Activated CD8-positive, alpha-beta T cell treated with anti-CD3 and anti-CD28 coated beads, Interleukin-2, amount 10 ng/mL, durations not matched to agents 7 days and 5 days (primary cell): ENCODE results near the gene TMEM144. TPM values are rescaled to one million over a fixed set of nuclear protein-coding genes. Genes with fewer than 3 reads are reported as not detected.

Experiments used
- ATAC-seq: fragments of 150-1000 bp; cut with Tn5 transposase; one replicate; pipeline ENCODE4 v1.10.0; 2021; ENCODE audit warnings: moderate library complexity
- CTCF ChIA-PET: fragments of 350-600 bp; sonication (Branson Sonifier 250); formaldehyde crosslinking; loops from one replicate; lab custom pipeline; 2021; ENCODE audit warnings: antibody characterized with exemption; lab: Charles Lee
- POLR2A ChIA-PET: fragments of 350-600 bp; sonication (Branson Sonifier 250); formaldehyde crosslinking; loops from one replicate; lab custom pipeline; 2021; ENCODE audit warnings: antibody characterized with exemption; lab: Charles Lee
- DNase-seq: peaks from one replicate; pipeline ENCODE4 v3.0.0-alpha.2; 2020
- H3K27ac Mint-ChIP-seq: one replicate; pipeline ENCODE4 v1.8.0; 2021; ENCODE audit warnings: mild to moderate bottlenecking, mixed read lengths
- H3K27me3 Mint-ChIP-seq: one replicate; pipeline ENCODE4 v1.8.0; 2021; ENCODE audit warnings: low read depth, mixed read lengths
- H3K36me3 Mint-ChIP-seq: one replicate; pipeline ENCODE4 v1.8.0; 2021; ENCODE audit warnings: low read depth, mixed read lengths
- H3K4me1 Mint-ChIP-seq: one replicate; pipeline ENCODE4 v1.8.0; 2021; ENCODE audit warnings: low read depth, mixed read lengths
- H3K4me3 Mint-ChIP-seq: one replicate; pipeline ENCODE4 v1.8.0; 2021; ENCODE audit warnings: mild to moderate bottlenecking, mixed read lengths
- H3K9me3 Mint-ChIP-seq: one replicate; pipeline ENCODE4 v1.8.0; 2022; ENCODE audit warnings: mixed read lengths; ENCODE audit not compliant: insufficient read depth
- total RNA-seq, 2 experiments: library from RNA; stranded (reverse); gene quantifications; one replicate each; pipeline ENCODE4 v1.2.3, GENCODE V29; 2021

The TMEM144 gene
- total RNA-seq, 2 experiments from 2014 or later = not detected

DNA sequence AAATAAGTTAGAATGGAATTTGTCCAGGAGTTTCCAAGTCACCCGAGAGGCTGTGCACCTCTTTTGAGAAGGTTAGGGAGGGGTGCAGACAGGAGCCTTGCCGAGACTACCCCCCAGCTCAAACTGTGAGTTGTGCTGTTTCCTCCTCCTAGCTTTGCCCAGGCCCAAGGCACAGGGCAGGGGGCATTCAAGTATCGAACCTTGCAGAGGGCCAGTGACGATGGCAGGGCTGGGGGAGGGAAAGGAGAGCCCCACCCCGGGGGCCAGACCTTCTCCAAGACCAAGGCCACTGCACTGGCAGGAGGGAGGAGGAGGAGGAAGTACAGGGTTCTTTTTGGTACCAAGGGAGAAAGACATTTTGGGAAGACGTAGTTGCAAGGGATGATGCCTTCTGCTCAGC, 80.6 kb downstream of the TMEM144 start:
- Mint-ChIP-seq H3K27ac (no peak overlapping the region), H3K4me3 (no peak overlapping the region), H3K36me3 (no peaks in the 10 kb centered on the region), H3K9me3 (no peaks in the 10 kb centered on the region), H3K27me3 (no peaks in the 10 kb centered on the region), H3K4me1 (no peaks in the 10 kb centered on the region)
- no peak for ATAC-seq
- ChIA-PET POLR2A (no interaction called here), CTCF (no interaction called here)
- no peak for DNase-seq

DNA sequence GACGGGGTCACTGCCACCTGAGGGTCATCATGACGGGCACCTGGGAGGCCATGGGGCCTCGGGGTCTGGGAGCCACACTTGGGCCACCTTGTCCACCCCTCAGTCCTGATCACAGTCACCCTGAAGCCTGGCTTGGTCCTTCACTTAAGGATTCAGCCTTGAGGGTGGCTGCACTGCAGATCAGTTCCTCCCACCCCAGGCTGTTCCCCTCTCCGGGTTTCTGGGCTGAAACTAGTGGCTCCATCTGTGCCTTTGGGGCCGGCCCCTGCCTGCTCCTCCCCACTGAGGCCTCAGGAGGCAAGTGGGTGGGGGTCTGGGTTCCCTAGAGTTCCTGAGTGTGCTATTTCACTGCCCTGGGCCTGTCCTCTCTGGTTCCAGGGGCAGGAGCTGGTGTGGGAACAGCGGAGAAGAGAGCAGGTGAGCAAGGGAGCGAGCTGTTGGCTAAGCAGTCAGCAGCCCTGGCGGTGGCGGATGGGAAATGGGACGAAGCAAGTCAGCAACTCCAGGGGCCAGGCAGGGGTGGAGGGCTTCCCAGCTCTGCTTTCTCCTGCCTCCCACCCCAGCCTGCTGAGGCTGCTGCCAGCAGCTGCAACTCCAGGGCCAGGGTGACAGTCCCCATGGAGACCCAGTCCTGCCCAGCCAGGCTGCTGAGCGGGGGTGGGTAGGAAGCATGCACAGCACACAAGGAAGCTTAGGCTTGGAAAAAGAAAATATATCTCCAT, 81.2 kb downstream of the TMEM144 start:
- no peak for ATAC-seq
- no peaks in the 10 kb centered on the region for H3K27me3 Mint-ChIP-seq
- ChIA-PET POLR2A (no interaction called here), CTCF (no interaction called here)
- H3K4me3 Mint-ChIP-seq = no peak overlapping the region
- H3K4me1 Mint-ChIP-seq = no peaks in the 10 kb centered on the region
- no peak overlapping the region for H3K27ac Mint-ChIP-seq
- H3K36me3 Mint-ChIP-seq = no peaks in the 10 kb centered on the region
- H3K9me3 Mint-ChIP-seq = no peaks in the 10 kb centered on the region
- DNase-seq = no peak

DNA sequence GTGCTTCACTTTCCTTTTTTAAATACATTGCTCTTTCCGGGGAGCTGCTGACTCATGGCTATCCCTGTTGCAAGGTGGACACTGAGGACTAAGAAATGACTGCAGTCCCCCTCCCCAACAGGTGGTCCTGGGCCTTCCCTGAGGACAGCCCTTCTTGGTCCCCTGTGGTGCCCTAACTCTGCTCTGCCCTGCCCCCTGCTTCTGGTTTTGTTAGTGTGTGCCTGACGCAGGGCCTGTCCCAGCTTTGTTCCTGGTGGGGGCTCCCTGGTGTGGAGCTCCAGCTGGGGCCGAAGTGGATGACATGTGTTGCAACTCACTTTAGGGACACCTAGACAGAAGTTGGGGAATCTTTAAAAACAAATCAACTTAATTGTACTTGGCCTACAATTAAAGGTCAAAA, 81.9 kb downstream of the TMEM144 start:
- no peak overlapping the region for H3K27ac Mint-ChIP-seq
- H3K4me3 Mint-ChIP-seq = no peak overlapping the region
- H3K36me3 Mint-ChIP-seq = no peaks in the 10 kb centered on the region
- no peaks in the 10 kb centered on the region for H3K27me3 Mint-ChIP-seq
- ChIA-PET CTCF (no interaction called here), POLR2A (no interaction called here)
- H3K9me3 Mint-ChIP-seq = no peaks in the 10 kb centered on the region
- DNase-seq (no peak), ATAC-seq (no peak)
- H3K4me1 Mint-ChIP-seq = no peaks in the 10 kb centered on the region

DNA sequence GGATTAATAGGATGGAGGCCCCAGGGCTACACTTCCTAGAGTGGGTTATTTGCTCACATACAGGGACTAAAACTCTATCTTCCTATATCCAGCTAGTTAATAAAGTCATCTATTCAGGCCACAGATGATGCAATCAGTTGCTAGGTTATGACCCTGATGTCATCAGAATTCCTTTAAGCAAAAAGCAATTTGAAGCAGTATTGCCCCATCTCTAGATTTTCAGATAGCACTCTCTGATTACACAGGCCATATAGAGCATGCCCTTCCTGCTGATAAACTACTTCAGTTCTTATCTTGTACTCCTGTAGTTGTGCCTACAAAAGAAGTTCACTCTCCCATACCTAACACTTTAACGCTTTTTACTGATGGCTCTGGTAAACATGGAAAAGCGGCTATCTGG, 84.8 kb downstream of the TMEM144 start:
- ATAC-seq (no peak), DNase-seq (no peak)
- Mint-ChIP-seq H3K27me3 (no peaks in the 10 kb centered on the region), H3K27ac (no peak overlapping the region), H3K36me3 (no peaks in the 10 kb centered on the region), H3K4me1 (no peaks in the 10 kb centered on the region), H3K9me3 (no peaks in the 10 kb centered on the region), H3K4me3 (no peak overlapping the region)
- CTCF ChIA-PET = no interaction called here
- POLR2A ChIA-PET = no interaction called here

DNA sequence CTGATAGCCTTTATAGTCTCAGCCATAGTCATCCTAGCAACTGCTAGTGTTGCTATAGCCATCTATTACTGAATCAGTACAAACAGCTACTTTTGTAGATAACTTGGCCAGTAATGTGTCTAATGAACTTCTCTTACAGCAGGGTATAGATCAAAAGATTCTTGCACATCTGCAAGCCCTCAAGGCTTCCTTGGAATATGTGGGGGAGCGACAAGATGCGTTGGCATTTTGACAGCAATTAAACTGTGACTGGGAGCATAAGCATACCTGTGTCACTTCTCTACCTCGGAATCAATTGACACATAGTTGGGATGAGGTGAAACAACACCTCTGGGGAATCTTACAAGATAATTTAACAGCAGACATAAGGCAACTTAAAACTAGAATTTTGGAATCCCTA, 87.6 kb downstream of the TMEM144 start:
- H3K27me3 Mint-ChIP-seq = no peaks in the 10 kb centered on the region
- CTCF ChIA-PET = no interaction called here
- no peak overlapping the region for H3K4me3 Mint-ChIP-seq
- H3K36me3 Mint-ChIP-seq = no peaks in the 10 kb centered on the region
- POLR2A ChIA-PET = no interaction called here
- H3K27ac Mint-ChIP-seq = no peak overlapping the region
- H3K4me1 Mint-ChIP-seq = no peaks in the 10 kb centered on the region
- DNase-seq (no peak), ATAC-seq (no peak)
- no peaks in the 10 kb centered on the region for H3K9me3 Mint-ChIP-seq

DNA sequence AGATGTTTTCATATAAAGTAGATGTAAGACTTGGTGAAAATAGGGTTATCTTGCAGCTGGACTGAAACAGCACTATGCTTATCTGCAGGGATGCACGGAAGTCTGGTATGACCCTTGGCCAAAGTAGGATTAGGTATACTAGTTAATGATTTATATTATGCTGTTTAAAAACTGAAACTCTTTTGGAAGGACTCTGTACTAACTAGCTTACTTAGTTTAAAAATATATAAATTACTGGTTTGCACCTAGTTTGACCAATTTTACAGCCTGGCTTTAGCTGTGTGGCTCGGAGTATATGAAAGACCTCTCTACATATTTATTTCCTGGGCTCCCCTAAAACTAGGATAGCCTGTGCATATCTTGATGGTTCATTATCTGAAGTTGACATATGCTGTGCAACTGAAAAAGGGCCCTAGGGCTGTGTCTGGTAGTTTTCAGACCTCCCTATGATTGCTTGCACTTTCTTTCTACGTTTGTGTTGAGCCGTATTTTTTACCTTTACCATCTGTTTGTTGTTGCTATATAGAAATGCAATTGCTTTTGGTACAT, 89.2 kb downstream of the TMEM144 start:
- no peaks in the 10 kb centered on the region for H3K36me3 Mint-ChIP-seq
- no peaks in the 10 kb centered on the region for H3K9me3 Mint-ChIP-seq
- no peaks in the 10 kb centered on the region for H3K27me3 Mint-ChIP-seq
- POLR2A ChIA-PET = no interaction called here
- no peaks in the 10 kb centered on the region for H3K4me1 Mint-ChIP-seq
- no peak overlapping the region for H3K27ac Mint-ChIP-seq
- ATAC-seq (no peak), DNase-seq (no peak)
- H3K4me3 Mint-ChIP-seq = no peak overlapping the region
- CTCF ChIA-PET = no interaction called here

DNA sequence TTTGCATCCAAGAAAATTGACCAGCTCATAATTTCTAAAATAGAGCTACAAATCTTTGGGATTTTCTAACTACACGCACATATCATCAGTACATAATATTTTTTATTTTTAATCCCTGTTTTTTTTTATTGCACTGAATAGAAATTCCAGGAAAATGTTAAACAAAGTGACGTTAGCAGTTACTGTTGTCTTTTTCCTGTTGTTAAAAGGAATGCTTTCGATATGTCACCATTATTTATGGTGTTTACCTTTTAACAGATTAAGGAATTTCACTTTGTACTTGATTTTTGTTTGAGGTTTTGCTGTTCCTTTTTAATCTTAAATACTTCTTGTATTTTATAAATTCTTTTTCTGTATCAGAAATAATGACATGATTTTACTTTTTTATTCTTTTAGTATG, 89.7 kb downstream of the TMEM144 start:
- ChIA-PET CTCF (no interaction called here), POLR2A (no interaction called here)
- no peak overlapping the region for H3K4me3 Mint-ChIP-seq
- DNase-seq (no peak), ATAC-seq (no peak)
- H3K4me1 Mint-ChIP-seq = no peaks in the 10 kb centered on the region
- no peaks in the 10 kb centered on the region for H3K27me3 Mint-ChIP-seq
- no peak overlapping the region for H3K27ac Mint-ChIP-seq
- no peaks in the 10 kb centered on the region for H3K36me3 Mint-ChIP-seq
- H3K9me3 Mint-ChIP-seq = no peaks in the 10 kb centered on the region

DNA sequence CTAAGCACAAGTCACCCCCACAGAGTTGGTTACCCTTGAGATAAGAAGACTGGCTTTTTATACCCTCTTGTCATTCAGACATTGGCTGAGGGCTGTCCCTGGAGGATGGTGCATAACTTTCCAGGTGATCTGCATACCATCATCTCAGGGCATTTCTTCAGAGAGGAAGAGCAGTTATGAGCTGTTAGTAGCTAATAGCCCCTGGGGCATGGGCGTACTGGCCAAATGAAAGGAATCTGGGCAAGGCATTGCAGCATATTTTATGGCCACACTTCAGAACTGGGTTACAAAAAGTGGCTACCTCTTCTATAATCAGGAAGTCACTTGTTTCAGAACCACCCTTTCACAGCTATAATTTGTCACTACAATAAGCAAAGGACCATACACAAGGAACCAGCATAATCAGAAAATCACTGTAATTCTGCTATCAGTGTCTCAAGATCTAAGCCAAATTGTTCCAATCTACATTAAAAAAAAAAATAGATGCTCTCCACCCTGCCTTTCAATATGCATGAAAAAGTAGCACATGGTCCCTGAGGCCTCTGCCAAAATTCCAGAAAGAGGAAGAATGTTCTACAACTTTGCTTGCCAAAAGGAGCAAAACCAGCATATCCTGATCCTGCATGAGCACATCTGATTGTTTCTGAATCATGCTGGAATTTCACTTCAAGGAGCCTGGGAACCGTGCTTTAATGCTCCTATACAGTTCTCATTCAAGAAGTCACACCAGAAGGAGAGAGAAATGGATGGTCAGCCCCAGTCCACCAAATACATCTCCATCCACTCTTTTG, 92.0 kb downstream of the TMEM144 start:
- H3K36me3 Mint-ChIP-seq = no peaks in the 10 kb centered on the region
- ChIA-PET POLR2A (no interaction called here), CTCF (no interaction called here)
- H3K4me3 Mint-ChIP-seq = no peak overlapping the region
- DNase-seq (no peak), ATAC-seq (no peak)
- H3K27me3 Mint-ChIP-seq = no peaks in the 10 kb centered on the region
- H3K27ac Mint-ChIP-seq = no peak overlapping the region
- H3K9me3 Mint-ChIP-seq = no peaks in the 10 kb centered on the region
- no peaks in the 10 kb centered on the region for H3K4me1 Mint-ChIP-seq

DNA sequence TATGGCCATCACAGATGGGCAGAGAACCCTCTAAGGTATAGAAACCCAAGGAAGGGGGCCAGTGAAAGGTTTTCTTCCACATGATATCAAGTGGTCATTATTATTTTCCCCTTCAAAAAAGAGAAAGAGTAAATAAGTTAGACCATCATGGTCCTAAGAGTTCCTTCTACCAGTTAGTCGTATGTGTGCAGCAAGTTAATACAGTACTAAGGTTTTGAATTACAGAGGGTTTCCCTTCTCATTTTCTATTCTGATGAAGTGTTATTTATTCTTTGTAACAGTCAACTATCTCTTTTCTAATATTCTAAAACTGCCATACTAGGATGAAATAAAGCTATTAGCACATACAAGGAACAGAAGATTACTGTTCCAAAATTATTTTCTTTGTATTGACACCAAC, 94.4 kb downstream of the TMEM144 start:
- CTCF ChIA-PET = no interaction called here
- Mint-ChIP-seq H3K9me3 (no peaks in the 10 kb centered on the region), H3K4me1 (no peaks in the 10 kb centered on the region), H3K4me3 (no peak overlapping the region), H3K36me3 (no peaks in the 10 kb centered on the region), H3K27ac (no peak overlapping the region), H3K27me3 (no peaks in the 10 kb centered on the region)
- ATAC-seq = no peak
- POLR2A ChIA-PET = no interaction called here
- no peak for DNase-seq

Other genes with a start within 250 kb of the TMEM144 start
- gene GASK1B, start 37.5 kb upstream of the TMEM144 start, total RNA-seq = not detected